NB4 (cell line): ENCODE results near the gene TOMM20.
"Not testable (repeated sequence)": the region's sequence is repeated elsewhere in the genome, so short reads cannot be mapped to it uniquely, and the experiment has no call there.

Experiments
- CTCF ChIP-seq: IDR thresholded peaks from one replicate; pipeline ENCODE4 v1.5.1; 2012; ENCODE audit warnings: low read depth, low read length
- MAX ChIP-seq: IDR thresholded peaks from 2 replicates; pipeline ENCODE4 v1.6.1; 2011; ENCODE audit warnings: low read depth, low read length
- POLR2A ChIP-seq: IDR thresholded peaks from 2 replicates; pipeline ENCODE4 v1.6.1; 2011; ENCODE audit warnings: mild to moderate bottlenecking; ENCODE audit not compliant: insufficient read length; ENCODE audit errors: extremely low read depth

GRCh38 chr1:235085411-235086117, 43.1 kb downstream of the TOMM20 start:
- TF ChIP-seq CTCF, POLR2A, MAX: not testable (repeated sequence)
